DOHH2 (cell line): ENCODE measurements around the gene NBEAL2.

ENCODE experiments used
- H3F3A ChIP-seq: fragments of 200-600 bp; sonication (generic), shearing (Covaris generic); 2 replicates; pipeline ENCODE4 v1.6.0; 2016; ENCODE audit warnings: antibody characterized with exemption, mild to moderate bottlenecking; ENCODE audit not compliant: control insufficient read depth, insufficient read depth
- H3K27ac ChIP-seq: fragments of 200-600 bp; sonication (generic); 2 replicates; pipeline ENCODE4 v1.5.1; 2014; ENCODE audit warnings: low read depth, mild to moderate bottlenecking, low read length, moderate library complexity
- H3K27me3 ChIP-seq: fragments of 200-600 bp; sonication (generic); 2 replicates; pipeline ENCODE4 v1.6.1; 2014; ENCODE audit warnings: mild to moderate bottlenecking, low read length, mixed read lengths; ENCODE audit not compliant: control insufficient read depth
- H3K36me3 ChIP-seq: fragments of 200-600 bp; sonication (generic); 2 replicates; pipeline ENCODE4 v1.6.1; 2014; ENCODE audit warnings: mild to moderate bottlenecking, low read length, moderate library complexity, mixed read lengths; ENCODE audit not compliant: control insufficient read depth
- H3K4me1 ChIP-seq: fragments of 200-600 bp; sonication (generic); 2 replicates; pipeline ENCODE4 v1.6.1; 2014; ENCODE audit warnings: mild to moderate bottlenecking, low read length, mixed read lengths; ENCODE audit not compliant: control insufficient read depth
- H3K4me2 ChIP-seq: fragments of 200-600 bp; sonication (generic); 2 replicates; pipeline ENCODE4 v1.6.0; 2014; ENCODE audit warnings: mild to moderate bottlenecking, low read length, moderate library complexity
- H3K4me3 ChIP-seq: fragments of 200-600 bp; sonication (generic); 2 replicates; pipeline ENCODE4 v1.5.1; 2014; ENCODE audit warnings: mild to moderate bottlenecking, low read length, mixed read lengths
- H3K79me2 ChIP-seq: fragments of 200-600 bp; sonication (generic); 2 replicates; pipeline ENCODE4 v1.6.1; 2014; ENCODE audit warnings: mild to moderate bottlenecking, low read length, mixed read lengths; ENCODE audit not compliant: control insufficient read depth
- H3K9me2 ChIP-seq: fragments of 200-600 bp; sonication (generic); replicated peaks from 2 replicates; pipeline ENCODE4 v1.6.1; 2014; ENCODE audit warnings: mild to moderate bottlenecking, low read length, mixed read lengths; ENCODE audit not compliant: control insufficient read depth
- H3K9me3 ChIP-seq: fragments of 200-600 bp; sonication (generic); 2 replicates; pipeline ENCODE4 v1.6.1; 2014; ENCODE audit warnings: antibody characterized with exemption, low read length, mixed read lengths; ENCODE audit not compliant: control insufficient read depth, insufficient read depth
- H4K20me1 ChIP-seq: fragments of 200-600 bp; sonication (generic); 2 replicates; pipeline ENCODE4 v1.6.0; 2014; ENCODE audit warnings: low read depth, mild to moderate bottlenecking, antibody characterized with exemption, low read length, moderate library complexity; ENCODE audit not compliant: control insufficient read depth, insufficient read depth
- EZH2phosphoT487 ChIP-seq: fragments of 200-600 bp; sonication (generic); IDR thresholded peaks from 2 replicates; pipeline ENCODE4 v1.6.1; 2017; ENCODE audit warnings: borderline replicate concordance, mild to moderate bottlenecking, antibody characterized with exemption, low read length, moderate library complexity, mixed read lengths
- TF ChIP-seq, protein P1 (sequence below): fragments of 200-600 bp; sonication (generic); IDR thresholded peaks from one replicate; pipeline ENCODE4 v1.5.1; 2014; ENCODE audit warnings: antibody characterized with exemption, mild to moderate bottlenecking, low read depth, low read length; ENCODE audit not compliant: poor library complexity, severe bottlenecking

Gene NBEAL2

GRCh38 chr3:47007001-47007400 is 27.5 kb downstream of the NBEAL2 start:
- Histone ChIP-seq H3K27me3 (no peaks in the 10 kb centered on the region), H4K20me1 (no peaks in the 10 kb centered on the region), H3K9me2 (no peaks in the 10 kb centered on the region), H3K4me2 (no peak overlapping the region), H3K27ac (no peak overlapping the region), H3K79me2 (no peaks in the 10 kb centered on the region), H3K4me3 (no peak overlapping the region), H3F3A (peaks cover 6% of the 10 kb centered on the region), H3K4me1 (peaks cover 19% of the 10 kb centered on the region), H3K36me3 (peaks cover 34% of the 10 kb centered on the region), H3K9me3 (no peaks in the 10 kb centered on the region)
- TF ChIP-seq, protein P1, sequence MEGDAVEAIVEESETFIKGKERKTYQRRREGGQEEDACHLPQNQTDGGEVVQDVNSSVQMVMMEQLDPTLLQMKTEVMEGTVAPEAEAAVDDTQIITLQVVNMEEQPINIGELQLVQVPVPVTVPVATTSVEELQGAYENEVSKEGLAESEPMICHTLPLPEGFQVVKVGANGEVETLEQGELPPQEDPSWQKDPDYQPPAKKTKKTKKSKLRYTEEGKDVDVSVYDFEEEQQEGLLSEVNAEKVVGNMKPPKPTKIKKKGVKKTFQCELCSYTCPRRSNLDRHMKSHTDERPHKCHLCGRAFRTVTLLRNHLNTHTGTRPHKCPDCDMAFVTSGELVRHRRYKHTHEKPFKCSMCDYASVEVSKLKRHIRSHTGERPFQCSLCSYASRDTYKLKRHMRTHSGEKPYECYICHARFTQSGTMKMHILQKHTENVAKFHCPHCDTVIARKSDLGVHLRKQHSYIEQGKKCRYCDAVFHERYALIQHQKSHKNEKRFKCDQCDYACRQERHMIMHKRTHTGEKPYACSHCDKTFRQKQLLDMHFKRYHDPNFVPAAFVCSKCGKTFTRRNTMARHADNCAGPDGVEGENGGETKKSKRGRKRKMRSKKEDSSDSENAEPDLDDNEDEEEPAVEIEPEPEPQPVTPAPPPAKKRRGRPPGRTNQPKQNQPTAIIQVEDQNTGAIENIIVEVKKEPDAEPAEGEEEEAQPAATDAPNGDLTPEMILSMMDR = no peak
- TF ChIP-seq EZH2phosphoT487 = no peak

DNA sequence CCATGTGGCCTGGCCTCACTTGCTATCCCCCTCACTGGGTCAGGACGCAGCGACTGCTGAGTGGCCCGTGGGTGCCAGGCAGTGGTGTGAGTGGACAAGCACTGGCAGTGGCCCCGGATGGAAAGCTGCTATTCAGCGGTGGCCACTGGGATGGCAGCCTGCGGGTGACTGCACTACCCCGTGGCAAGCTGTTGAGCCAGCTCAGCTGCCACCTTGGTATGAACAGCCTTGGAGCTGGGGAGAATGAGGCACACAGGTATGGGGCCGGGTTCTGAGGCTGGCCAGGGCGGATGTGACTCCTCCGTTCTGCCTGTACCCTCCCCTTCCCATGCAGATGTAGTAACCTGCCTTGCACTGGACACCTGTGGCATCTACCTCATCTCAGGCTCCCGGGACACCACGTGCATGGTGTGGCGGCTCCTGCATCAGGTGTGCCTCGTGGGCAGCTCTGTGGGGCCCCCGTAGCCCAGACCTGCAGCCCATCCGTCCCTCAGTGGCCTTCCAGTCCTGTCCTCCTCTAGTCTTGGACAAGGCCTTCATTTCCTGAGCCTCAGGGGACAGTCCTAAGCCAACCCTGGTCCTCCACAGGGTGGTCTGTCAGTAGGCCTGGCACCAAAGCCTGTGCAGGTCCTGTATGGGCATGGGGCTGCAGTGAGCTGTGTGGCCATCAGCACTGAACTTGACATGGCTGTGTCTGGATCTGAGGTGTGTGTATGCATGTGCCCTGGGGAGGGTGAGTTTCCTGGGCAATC is 28.2 kb downstream of the NBEAL2 start:
- Histone ChIP-seq H3K9me2 (no peaks in the 10 kb centered on the region), H3K4me1 (peaks cover 19% of the 10 kb centered on the region), H3K4me3 (no peak overlapping the region), H3K36me3 (peaks cover 29% of the 10 kb centered on the region), H3K4me2 (no peak overlapping the region), H4K20me1 (no peaks in the 10 kb centered on the region), H3K9me3 (no peaks in the 10 kb centered on the region), H3K27me3 (no peaks in the 10 kb centered on the region), H3K79me2 (no peaks in the 10 kb centered on the region), H3K27ac (no peak overlapping the region), H3F3A (peaks cover 6% of the 10 kb centered on the region)
- no peak for TF ChIP-seq EZH2phosphoT487
- TF ChIP-seq, protein P1 = no peak

DNA sequence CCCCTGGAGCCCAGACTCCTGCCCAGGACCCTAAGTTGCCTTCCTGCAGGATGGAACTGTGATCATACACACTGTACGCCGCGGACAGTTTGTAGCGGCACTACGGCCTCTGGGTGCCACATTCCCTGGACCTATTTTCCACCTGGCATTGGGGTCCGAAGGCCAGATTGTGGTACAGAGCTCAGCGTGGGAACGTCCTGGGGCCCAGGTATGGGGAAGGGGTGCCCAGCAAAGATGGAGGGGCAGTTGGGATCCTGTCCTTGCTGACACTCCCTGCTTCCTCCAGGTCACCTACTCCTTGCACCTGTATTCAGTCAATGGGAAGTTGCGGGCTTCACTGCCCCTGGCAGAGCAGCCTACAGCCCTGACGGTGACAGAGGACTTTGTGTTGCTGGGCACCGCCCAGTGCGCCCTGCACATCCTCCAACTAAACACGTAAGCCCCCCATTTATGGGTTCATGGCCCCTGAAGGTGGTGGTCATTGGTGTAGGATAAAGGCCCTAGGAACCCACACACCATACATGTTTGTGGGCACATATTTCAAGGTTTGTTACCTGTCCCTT is 28.8 kb downstream of the NBEAL2 start:
- H3K9me2 ChIP-seq = no peaks in the 10 kb centered on the region
- peak overlapping the region; percentile 80 for H3K4me3 ChIP-seq
- peak overlapping the region; percentile 96 for H3K4me2 ChIP-seq
- H3K4me1 ChIP-seq = peaks cover 19% of the 10 kb centered on the region
- peaks cover 6% of the 10 kb centered on the region for H3F3A ChIP-seq
- peaks cover 23% of the 10 kb centered on the region for H3K36me3 ChIP-seq
- no peak for TF ChIP-seq EZH2phosphoT487
- TF ChIP-seq, protein P1 = no peak
- H3K9me3 ChIP-seq = no peaks in the 10 kb centered on the region
- H3K79me2 ChIP-seq = no peaks in the 10 kb centered on the region
- no peak overlapping the region for H3K27ac ChIP-seq
- H3K27me3 ChIP-seq = no peaks in the 10 kb centered on the region
- no peaks in the 10 kb centered on the region for H4K20me1 ChIP-seq
